ENCODE data around the gene RRP9.
"Not testable (repeated sequence)": the region's sequence is repeated elsewhere in the genome, so short reads cannot be mapped to it uniquely, and the experiment has no call there.

The RRP9 gene

DNA sequence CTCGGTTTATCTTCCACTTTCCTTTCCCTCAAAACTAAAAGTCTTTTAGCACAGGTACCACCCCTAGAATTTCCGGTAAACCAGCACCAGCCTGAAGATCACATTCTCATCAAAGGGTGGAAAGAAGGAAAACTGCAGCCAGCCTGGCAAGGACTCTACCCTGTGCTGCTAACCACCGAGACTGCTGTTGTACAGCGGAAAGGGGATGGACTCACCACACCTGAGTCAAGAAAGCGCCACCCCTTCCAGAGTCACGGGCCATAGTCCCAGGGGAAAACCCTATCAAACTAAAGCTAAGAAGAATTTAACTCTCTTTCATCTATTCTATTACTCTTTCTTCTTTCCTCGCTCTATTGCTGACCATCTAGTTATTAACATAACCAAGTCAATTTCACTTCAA, 41.7 kb downstream of the RRP9 start:
- not testable (repeated sequence) for DNase-seq (ENCODE audit: low spot score)

DNA sequence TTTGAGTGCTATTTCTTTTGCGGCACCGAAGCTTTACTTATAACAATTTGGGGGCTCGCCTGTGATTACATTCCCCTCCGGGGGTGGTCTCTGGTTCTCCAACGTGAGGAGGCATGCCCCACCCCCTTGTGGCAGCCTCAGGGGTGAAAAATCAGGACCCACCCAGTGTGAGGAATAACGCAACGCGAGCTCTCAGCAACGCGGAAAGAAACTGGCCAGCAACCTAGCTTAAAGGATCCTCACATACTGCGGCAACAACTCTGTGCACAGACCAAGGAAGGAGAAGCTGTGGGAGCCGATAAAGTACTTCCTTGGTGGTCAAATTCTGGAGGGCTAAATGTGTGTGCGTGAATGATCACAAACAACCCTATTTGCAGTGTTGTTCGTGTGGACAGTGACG, 44.3 kb downstream of the RRP9 start:
- no peak for DNase-seq (ENCODE audit: low spot score)

DNA sequence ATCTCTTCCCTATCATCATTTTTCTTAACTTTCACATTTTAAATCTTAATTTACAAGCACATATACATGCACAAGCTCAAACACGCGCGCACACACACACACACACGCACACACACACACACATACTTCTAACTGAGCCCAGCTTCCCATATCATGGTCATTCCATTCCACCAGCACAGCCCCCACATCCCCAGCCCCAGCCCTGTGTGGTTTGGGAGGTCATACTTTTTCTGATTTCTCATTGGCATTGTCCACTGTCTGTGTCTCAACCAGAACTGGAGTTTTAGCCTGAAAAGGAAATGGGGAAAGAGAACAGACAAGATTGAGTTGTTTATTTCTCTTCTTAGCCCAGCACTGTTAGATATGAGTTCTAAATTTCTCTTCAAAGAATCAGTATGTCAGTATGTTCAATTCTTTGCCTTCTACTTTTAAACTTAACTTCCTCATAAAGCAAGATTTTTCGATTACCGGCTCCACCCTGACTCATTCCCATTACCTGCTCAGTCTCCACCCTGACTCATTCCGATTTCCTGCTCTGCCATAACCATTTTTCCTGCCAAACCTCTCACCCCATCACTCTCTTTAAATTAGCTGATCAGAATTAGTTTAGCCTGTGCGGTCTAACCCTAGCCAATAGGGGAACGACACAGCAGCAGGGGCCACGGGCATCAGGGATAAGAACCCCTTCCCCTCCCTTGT, 44.9 kb downstream of the RRP9 start:
- no peak for DNase-seq (ENCODE audit: low spot score)

DNA sequence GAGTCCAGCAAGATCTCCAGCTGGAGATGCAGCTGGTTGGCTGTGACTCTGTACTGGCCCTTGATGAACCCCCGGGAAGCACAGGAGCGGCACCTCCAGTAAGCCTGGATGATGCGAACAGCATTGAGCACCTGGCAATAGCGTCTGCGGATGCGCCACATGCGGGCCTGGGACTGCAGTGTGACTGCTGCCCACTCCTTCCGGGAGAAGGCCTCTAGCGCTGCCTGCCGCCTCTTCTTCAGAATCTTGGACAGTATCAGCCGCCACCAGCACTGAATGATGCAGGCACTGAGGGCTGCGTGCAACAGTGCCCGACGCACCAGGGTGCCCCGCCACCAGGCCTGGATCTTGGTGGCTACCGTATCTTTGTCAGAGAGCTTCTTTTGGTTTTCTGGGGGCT, 46.8 kb downstream of the RRP9 start:
- no peak for DNase-seq (ENCODE audit: low spot score)

DNA sequence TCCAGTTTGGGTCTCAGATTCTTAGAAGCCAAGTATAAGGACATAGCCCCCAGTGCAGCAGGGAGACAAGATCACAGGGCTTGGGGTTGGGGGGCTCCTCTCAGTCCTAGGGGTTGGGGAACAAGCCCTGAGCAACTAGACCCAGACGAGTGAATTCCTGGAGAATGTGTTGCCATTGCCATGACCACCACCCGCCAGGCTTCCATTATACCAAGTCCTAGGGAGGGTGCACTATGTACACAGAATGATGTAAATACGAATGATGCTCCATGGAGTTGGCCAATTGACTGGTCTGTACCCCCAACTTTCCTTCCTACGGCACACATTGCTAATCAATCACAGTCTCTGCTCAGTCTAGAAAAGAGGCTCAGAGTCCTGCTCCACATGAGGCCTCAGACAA, 47.3 kb downstream of the RRP9 start:
- DNase-seq (ENCODE audit: low spot score), result no peak

DNA sequence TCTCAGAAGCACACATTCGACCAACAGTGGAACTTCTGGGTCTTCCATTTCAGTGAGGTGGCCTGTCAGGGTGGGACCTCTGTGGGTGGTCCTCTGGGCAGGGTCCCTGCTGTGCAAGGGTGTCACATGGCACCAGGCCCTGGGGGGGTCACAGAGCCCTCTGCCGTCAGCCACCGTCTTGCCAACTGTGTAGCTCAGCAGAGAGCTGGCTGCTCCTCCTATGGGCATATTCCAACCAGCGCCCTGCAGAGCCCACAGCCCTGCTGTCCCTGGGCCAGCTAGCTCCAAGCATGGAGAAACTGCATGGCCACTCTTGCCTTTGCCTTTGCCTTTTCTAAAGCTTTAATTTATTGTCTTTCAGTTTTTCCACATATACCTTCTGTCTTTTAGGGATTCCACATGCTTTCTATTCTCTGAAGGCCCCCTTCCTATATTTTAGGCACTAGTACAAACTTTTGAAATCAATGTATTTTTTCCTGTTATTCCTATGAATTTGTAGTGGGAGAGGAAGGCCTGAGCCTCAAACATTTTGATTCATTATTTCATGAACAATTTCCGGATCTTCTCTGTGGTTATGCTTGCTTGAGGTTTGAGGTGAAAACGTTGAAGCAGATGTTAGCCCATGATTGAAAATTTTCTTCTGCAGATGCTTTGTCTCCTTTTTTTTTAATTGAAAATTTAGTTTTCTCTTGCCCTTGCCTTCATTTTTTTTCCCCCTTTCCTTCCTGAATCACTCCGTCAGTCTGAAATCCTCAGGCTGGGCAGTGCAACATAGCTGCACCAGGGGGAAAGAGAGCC, 50.3 kb downstream of the RRP9 start:
- peak; percentile 5 for DNase-seq (ENCODE audit: low spot score)

DNA sequence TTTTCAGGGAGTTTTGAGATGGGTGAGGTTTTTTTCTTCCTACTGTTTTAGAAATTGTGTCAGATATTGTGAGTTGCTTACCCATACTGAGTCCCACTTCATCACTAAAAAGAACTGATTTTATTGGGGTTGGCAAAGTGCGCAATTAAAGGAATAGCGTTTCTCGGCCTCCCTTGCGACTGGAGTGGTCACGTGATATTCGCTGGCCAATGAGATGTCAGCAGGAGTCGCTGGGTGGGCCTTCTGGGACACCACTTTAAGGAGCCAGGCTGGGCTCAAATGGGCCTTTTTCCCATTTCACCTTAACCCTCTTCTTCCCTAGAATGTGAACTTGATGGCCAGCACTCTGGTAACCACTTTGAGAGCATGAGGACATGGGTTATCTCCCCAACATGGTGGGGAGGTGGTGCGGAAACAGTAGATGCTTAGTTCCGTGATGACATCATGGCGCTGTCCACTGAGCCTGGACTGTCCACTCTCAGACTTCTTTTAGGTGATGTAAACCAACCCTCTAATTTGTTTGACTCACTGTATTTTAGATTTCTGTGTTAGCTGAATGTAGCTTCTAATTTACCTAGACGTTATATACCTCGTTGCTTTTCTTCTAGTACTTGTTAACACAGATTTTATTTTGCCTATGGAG, 53.1 kb downstream of the RRP9 start:
- no peak for DNase-seq (ENCODE audit: low spot score)

DNA sequence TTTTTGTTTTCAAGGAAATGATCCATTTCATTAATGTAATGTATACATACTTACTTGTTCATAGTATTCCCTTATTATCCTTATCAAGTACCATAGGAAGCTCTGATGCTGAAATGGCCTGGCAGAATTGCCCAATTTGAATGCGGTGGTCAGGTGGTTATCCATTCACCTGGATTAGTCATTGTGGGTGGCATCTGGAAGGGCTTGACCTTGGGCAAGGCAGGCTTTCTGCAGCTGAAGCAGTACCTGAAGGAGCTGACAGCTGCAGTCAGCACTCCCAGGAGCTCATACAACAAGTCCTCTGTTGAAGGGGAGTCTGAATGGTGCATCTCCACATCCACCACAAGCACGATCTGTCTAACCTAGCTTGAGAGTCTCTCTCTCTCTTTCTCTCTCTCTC, 54.1 kb downstream of the RRP9 start:
- DNase-seq (ENCODE audit: low spot score), result no peak

DNA sequence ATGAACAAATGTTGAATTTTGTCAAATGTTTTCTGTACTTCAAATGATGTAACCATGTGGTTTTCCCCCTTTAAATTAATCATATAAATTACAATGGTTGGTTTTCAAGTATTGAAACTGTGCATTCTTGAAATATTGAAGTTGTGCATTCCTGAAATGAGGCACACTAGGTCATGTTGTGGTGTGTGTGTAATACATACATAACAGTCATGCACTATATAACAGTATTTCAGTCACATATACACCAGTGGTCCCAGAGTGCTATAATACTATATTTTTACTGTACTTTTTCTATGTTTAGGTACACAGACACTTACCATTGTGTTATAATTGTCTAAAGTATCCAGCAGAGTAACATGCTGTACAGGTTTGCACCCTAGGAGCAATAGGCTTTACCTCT, 55.3 kb downstream of the RRP9 start:
- DNase-seq (ENCODE audit: low spot score), result peak; percentile 6

Data from activated CD4-positive, alpha-beta T cell treated with anti-CD3 and anti-CD28 coated beads, Interleukin-2, Interleukin-4, amounts not matched to agents 100 ng/mL and 50 ng/mL, durations not matched to agents 16 hours and 8 hours (primary cell).